Mucosa of gallbladder (tissue), 1 donor: Measurements from ENCODE around the gene LEF1. TPM values are rescaled to one million over a fixed set of nuclear protein-coding genes. Genes with fewer than 3 reads are reported as not detected.

ENCODE experiments used
- DNase-seq: peaks from one replicate; pipeline ENCODE4 v3.0.0-alpha.2; 2020; ENCODE audit warnings: low spot score
- total RNA-seq: library from RNA; stranded (reverse); gene quantifications from one replicate; pipeline ENCODE4 v1.2.1, GENCODE V29; 2021
- donor health status: DM: no; HTN: no; CAD: no.

LEF1 gene
- total RNA-seq, 1 donor from 2014 or later = 5.2 TPM

GRCh38 chr4:107999932-108000539 is 168.7 kb downstream of the LEF1 start:
- DNase-seq = no peak

GRCh38 chr4:107997794-107998193 is 170.9 kb downstream of the LEF1 start:
- no peak for DNase-seq

Other genes with a start within 250 kb of the LEF1 start
- gene CYP2U1, start 237.4 kb downstream of the LEF1 start, total RNA-seq = 8.1 TPM
- gene HADH, start 179.0 kb downstream of the LEF1 start, total RNA-seq = 47.5 TPM